Kasumi-1 (cell line): ENCODE data around the gene PPL.
"Not testable (repeated sequence)": the region's sequence is repeated elsewhere in the genome, so short reads cannot be mapped to it uniquely, and the experiment has no call there.

Source experiments
- DNase-seq, 2 experiments: peaks; one replicate each; lab custom pipeline; 2025; lab: John Stamatoyannopoulos, UW

The PPL gene, protein sequence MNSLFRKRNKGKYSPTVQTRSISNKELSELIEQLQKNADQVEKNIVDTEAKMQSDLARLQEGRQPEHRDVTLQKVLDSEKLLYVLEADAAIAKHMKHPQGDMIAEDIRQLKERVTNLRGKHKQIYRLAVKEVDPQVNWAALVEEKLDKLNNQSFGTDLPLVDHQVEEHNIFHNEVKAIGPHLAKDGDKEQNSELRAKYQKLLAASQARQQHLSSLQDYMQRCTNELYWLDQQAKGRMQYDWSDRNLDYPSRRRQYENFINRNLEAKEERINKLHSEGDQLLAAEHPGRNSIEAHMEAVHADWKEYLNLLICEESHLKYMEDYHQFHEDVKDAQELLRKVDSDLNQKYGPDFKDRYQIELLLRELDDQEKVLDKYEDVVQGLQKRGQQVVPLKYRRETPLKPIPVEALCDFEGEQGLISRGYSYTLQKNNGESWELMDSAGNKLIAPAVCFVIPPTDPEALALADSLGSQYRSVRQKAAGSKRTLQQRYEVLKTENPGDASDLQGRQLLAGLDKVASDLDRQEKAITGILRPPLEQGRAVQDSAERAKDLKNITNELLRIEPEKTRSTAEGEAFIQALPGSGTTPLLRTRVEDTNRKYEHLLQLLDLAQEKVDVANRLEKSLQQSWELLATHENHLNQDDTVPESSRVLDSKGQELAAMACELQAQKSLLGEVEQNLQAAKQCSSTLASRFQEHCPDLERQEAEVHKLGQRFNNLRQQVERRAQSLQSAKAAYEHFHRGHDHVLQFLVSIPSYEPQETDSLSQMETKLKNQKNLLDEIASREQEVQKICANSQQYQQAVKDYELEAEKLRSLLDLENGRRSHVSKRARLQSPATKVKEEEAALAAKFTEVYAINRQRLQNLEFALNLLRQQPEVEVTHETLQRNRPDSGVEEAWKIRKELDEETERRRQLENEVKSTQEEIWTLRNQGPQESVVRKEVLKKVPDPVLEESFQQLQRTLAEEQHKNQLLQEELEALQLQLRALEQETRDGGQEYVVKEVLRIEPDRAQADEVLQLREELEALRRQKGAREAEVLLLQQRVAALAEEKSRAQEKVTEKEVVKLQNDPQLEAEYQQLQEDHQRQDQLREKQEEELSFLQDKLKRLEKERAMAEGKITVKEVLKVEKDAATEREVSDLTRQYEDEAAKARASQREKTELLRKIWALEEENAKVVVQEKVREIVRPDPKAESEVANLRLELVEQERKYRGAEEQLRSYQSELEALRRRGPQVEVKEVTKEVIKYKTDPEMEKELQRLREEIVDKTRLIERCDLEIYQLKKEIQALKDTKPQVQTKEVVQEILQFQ (N-terminal part only)

DNA sequence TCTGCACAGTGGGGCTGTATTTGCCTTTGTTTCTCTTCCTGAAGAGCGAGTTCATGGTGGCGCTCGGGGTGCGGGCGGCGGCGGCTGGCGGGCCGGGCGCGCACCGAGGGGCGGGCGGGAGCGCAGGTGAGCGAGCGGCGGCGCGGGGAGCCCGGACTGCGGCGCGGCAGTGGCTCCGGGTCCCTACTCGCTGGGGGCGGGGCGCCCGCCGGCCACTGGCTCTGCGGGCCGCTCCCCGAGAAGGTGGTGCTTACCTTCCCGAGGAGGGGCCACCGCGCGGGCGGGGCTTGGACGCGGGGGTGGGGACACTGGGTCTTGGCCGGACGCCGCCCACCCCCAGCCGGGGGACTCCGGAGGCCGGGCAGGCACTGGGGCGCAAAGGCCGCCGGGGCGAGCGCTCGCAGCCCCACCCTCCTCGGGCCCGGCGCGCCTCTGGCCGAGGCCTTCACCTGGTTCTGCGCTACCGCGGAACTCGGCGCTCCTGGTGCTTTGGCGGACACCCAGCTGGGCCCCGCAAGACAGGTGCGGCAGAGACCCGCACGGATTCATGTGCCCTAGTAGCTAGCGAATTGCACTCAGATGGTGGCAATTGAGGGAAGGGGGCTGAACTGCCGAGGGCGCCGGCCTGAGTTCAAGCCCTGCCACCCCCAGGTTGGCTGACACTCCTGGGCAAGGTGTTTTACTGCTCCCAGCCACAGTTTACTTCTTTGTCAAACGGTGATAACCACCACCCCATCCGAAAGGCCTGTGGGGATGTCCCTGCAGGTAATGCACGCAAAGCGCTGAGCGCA is at the start of gene PPL:
Gene PPL, minus strand, starts transcription at position 158 of the 791 bp plus-strand sequence. Its CDS starts 103 bp downstream, at position 55.
- DNase-seq: no peak

DNA sequence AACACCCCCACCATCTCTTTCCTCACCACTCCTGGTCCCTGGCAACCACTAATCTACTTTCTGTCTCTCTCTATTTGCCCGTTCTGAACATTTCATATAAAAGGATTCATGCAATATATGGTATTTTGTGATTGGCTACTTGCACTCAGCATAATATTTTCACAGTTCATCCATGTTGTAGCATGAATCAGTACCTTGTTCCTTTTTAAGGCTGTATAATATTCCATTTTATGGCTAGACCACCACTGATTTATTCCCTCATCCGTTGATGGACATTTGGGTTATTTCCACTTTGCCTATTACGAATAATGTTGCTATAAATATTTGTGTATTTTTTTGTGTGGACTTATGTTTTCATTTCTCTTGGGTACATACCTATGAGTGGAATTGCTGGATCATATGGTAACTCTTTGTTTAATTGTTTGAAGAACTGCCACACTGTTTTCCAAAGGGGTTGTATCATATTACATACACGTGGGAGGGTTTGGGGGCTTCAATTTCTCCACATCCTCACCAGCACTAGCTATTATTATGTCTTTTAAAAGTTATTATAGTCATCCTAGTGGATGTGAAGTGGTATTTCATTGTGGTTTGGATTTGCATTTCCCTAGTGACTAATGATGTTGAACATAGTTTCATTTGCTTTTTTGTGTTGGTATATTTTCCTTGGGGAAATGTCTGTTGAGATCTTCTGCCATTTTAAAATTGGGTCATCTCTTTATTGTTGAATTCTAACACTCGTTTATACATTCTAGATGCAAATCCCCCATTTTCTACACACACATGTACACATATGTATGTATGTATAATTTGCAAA is 47.4 kb upstream of the PPL start:
- DNase-seq: no peak

DNA sequence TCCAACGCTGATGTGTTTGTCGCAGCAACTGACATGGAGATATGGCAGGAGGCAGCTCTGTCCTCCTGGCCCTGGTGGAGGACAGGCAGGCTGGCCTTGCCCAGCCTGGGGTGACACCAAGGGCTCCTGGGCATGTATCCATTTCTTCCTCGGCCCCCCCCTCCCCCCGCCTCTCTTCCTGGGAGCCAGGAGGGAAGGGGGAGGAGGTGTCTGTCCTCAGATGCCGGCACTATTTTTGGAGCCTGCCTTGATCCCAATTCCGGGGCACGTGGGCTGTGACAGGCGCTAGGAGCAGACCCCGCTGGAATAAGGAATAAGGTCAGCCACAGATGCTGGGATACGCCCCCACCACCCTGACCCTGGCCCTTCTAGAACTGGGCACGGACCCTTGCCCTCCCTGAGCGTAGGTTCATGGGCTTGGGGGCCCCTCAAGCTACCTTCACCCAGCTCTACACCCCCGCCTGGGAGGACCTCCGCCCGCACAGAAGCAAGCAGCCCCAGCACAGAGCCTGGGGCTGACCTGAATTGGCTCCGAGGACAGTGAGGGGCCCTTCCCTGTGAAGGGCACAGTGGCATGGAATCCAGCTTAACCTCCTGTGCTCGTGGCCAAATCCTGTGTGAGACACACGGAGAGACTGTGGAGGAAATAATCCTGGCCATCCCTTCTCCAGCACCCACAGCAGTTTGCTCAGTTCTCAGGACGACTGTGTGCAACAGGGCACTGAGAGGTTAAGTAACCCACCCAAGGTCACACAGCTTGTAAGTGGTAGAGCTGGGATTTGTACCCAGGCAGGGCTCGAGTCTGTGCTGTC is 45.3 kb upstream of the PPL start:
- no peak for DNase-seq

DNA sequence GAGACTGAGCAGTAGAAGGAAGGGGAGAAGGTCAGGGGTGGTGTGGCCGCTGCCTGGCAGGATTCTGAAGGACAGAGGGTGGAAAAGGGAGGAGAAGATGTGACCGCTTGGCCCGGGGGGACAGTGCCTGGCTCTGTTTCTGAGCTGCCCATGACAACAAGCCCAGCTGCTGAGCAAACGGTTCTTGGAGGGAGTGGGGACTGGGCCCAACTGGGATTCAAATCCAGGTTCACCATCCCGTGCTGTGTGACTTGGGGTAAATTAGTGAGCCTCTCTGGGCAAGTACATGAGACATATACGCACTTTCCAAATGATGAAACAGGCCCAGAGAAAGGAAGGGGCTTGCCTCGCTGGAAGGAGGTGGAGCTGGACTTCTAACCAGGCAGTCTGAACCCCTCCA is 44.5 kb upstream of the PPL start:
- no peak for DNase-seq

DNA sequence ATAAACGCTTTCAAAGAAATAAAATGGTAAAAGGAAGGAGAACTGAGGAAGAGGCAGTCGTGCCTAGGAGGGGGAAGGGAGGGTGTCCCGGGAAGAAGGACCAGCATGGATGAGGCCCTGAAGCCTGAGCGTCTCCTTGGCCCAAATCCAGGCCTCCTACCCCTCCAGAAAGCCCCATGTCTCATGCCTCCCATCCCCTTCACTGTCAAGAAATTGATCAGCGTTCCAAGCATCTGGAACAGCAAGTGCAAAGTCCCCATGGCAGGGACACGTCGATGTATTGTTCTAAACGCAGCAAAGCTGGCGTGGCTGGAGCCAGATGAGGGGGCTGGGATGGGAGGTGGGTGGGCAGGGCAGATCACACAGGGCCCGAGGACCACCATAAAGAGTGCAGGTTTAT is 43.7 kb upstream of the PPL start:
- DNase-seq: no peak

DNA sequence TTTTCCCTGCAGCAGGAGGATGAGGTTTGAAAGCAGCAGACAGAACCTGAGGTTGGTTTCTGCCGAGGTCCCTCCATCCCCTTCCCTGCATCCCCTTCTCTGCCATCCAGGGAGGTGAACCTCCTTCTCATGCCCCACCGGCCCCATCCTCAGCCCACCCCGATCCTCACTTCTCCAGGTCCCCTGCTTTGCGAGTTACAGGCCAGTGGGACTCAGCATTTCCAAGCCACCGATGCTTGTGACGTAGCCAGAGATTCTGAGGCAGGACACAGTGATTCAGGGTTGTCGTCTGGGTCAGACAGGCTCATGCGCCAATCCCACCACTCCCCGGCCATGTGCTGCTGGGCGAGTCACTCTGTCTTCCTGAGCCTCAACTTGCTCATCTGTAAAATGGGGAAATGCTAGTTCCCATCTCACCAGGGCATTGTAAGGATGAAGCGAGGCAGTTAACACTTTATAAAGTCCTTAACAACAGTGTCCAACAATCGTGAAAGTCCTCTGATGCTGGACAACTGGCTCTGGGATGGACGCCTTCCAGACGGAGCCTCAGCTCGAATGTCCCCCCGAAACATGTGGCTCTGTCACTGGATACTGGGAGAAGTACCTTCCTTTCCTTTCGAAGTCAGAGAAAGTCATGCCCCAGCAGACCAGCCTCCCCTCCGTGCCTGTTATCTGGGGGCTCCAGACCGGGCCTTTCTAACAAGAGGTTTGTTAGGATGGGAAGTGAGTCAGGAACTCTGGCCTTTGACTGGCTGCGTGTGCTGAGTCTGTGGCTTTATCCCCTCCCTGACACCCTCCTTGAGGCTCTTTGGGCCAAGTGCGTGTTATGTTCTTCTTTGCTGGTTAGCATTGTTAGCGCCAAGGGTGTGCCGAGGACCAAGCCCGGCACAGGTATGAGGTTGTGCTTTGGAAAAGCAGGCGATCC is 43.0 kb upstream of the PPL start:
- DNase-seq: no peak

DNA sequence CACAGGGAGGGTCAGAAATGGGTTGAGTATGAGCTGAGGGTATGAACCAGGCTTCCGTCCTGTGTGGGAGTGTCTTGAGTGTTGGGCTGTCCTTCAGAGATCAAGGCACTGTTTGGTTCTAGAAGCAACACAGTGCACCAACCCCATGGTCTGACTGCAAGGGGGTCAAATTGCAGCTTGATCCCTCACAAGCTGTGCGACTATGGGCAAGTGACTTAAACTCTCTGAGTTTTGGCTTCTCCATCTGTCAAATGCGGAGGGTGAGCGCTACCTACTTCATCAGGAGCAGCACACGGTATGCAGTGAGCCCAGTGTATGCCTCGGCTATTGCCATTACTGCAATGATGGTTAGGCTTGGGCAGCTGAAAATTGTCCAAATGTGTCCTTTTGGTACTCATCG is 42.2 kb upstream of the PPL start:
- DNase-seq: no peak

DNA sequence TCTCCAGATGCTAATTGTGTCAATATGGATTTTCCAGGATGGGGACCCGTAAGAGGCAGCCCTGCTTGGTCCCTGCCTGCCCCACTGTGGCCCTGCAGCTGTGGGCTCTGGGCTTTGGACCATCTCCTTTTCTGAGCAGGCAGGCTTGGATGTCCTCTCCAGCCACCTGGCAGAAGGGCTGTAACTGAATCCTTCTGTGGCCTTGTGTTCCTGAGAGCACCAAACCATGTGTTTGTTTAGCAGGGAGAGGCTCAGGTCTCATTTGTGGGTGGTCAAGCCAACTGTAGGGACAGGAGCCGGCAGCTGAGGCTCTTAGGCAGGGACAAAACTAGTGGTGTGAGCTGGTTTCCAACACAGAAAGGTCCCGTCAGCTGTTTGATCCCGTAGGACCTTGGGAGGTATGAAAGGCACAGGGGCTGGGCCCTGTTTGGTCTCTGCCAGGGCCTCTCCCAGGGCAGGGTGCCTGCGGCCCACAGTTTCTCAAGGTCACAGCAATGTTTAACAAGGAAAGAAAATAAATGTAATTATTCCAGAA is 39.7 kb upstream of the PPL start:
- DNase-seq: no peak

DNA sequence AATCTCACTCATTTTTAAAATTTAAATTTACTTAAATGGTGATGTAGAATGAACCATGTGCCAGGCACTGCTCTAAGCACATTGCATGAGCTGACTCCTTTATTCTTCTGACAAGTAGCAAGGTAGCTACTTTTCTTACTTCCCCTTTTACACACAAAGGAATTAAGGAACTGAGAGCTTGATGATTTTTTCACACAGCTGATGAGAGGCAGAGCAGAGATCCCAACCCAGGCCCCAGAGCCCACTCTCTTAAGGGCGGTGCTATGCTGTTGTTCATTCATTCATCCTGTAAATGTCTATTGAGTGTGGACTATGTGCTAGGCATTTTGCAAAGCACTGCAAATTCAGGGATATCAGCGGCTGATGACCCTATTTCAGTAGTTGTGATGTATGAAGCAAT is 39.1 kb upstream of the PPL start:
- peak; percentile 71 to 73 for DNase-seq

DNA sequence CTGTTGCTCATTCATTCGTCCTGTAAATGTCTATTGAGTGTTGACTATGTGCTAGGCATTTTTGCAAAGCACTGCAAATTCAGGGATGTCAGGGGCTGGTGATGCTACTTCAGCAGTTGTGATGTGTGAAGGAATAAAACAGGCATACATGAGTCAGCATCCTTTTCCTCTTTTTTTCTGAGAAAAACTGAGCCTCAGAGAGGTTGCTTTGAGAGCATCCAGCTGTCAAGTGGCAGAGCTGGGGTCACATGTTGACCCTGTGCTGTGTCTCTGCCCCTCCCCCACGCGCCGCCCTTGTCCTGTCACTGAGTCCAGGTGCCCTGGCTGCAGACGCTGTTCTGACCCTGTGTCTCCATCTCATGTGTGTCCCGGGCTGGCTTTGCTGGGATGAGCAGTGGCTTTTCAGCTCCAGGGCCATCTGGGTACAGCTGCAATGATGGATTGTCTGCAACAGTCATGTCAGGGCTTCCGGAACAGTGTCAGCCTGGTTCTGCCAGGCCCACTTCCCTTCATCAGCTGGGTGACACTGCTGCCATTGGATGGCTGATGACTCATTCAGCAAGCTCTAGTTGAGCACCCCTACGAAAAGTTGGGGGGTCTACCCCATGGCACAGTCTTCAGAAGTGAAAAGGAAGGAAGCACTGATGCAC is 36.1 kb upstream of the PPL start:
- DNase-seq: peak; percentile 24 to 27

DNA sequence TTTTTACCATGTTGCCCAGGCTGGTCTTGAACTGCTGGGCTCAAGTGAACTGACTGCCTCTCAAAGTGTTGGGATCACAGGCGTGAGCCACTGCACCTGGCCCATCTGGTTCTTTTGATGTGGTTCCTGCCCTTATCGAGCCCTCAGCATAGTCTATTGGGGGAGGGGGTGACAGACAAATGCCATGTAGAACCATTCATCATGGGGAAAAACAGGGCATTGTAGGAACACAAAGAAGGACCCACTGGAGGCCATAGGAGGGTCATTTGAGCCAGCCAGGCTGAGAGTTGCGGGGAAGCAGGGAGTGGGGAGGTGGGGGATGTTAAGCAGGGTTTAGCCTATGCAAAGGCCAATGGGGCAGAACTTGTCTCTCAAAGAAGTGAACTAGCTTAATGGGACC is 33.1 kb upstream of the PPL start:
- no peak for DNase-seq

DNA sequence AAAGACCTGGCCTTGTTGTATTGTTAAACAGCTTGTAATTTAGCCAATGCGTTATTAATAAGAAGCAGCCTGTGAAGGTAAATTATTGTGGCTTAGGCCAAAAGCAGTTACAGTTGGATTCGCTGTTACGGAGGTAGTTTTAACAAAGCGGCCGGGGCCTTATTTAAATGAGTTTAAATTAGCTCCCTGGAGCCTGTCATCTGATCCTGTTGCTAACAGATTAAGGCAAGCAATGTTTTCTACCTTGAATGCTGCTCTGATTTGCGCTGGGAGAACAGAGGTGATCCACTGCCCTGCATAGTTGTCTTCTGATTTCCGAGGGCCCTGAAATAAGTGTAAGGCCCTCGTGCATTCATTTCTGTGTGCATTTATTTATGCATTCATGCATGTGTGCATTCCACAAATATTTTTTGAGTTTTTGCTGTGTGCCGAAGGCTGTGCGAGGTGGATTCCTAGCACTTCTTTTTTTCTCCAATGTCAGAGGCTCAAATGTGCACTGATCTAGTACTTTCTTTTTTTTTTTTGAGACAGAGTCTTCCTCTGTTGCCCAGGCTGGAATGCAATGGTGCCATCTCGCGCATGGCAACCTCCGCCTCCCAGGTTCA is 32.0 kb upstream of the PPL start:
- DNase-seq: no peak

DNA sequence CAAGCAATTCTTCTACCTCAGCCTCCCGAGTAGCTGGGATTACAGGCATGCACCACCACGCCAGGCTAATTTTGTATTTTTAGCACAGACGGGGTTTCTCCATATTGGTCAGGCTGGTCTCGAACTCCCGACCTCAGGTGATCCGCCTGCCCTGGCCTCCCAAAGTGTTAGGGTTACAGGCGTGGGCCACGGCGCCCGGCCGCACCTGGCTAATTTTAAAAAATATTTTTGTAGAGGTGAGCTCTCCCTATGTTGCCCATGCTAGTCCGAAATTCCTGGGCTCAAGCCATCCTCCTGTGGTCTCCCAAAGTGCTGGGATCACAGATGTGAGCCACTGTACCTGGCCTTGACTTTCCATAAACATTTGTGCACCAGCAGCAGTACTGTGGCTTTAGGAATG is 31.3 kb upstream of the PPL start:
- not testable (repeated sequence) for DNase-seq

DNA sequence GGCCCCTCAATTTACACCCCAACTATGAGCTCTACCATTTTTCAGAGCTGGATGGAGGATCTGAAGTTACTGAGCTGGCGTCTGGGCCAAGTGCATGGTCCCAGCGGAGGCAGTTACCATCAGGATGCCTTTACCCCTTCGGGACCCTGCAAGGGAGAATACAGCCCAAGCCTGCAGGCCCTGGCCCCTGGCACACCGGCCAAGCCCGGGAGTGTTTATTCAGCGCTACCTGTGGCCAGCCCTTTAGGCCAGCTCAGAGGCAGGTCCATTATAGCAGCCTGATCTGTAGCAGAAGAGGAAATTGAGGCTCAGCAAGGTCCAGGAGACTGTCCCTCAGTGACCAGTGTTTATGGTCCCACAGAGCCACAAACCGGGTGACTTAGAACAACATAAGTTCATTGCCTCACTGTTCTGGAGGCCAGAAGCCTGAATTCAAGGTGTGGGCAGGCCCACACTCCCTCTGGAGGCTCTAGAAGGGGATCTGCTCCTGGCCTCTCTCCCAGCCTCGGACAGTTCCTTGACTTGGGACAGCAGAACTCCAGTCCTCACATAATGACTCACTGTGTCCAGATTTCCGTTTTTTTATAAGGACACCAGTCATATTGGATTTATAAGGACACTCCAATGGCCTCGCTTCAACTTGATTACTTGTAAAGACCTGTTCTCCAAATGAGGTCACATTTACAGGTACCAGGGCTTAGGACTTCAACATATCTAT is 29.9 kb upstream of the PPL start:
- DNase-seq: no peak

DNA sequence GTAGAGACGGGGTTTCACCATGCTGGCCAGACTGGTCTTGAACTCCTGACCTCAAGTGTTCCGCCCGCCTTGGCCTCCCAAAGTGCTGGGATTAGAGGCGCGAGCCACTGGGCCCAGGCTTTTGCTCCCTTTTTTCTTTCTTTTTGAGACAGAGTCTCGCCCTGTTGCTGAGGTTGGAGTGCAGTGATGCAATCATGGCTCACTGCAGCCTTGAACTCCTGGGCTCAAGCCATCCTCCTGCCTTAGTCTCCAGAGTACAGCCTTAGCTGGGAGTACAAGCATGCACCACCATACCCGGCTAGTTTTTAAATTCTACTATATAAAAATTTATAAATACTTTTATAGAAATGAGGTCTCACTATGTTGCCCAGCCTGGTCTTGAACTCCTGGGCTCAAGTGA is 26.6 kb upstream of the PPL start:
- not testable (repeated sequence) for DNase-seq

DNA sequence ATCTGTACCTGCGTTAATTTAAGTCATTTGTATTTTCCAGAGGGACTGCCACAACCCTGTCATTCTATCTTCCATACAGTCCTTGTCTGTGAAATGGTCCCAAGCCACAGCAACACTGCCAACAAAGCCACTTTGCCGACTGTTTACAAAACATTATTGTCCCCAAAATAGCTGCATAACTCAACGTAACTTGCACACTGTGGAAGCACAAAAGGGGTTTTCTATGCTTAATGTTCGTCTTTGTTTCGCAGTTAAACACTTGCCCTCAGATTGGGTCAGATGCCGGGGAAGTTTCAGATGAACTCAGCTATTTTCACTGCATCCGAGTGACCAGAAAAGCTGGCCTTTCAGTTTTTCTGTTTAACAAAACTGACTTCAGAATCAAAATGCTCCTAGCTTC is 25.8 kb upstream of the PPL start:
- DNase-seq: no peak

DNA sequence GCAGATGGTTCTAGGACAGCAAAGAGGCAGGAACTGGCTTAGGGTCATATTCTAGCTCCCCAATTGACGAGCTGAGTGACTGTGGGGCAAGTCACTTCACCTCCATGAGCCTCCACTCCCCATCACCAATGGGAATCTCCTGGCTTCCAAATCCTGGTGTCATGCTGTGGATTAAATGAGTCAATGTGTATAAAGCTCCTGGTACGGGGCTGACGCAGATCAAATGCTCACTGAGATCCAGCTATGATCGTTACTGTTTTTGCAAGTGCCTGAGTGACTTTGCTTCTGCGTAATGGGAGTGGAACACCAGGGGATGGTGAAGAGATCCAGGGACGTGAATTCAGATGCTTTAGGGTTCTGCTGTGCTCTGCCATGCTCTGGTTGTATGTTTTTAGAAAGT is 23.6 kb upstream of the PPL start:
- DNase-seq: no peak
